A549 (cell line): Measurements from ENCODE around the gene DMBT1.

Experiments
- ESRRA ChIP-seq: fragments of 150-350 bp; IDR thresholded peaks from 2 replicates; pipeline ENCODE4 v1.6.1; 2014; ENCODE audit warnings: mild to moderate bottlenecking, low read length, borderline replicate concordance
- TF ChIP-seq, protein P1 (sequence below): fragments of 250-450 bp; sonication (Bioruptor Pico); IDR thresholded peaks from 2 replicates; pipeline ENCODE4 v1.5.0; 2020; ENCODE audit warnings: low read depth, mild to moderate bottlenecking, moderate library complexity

DNA sequence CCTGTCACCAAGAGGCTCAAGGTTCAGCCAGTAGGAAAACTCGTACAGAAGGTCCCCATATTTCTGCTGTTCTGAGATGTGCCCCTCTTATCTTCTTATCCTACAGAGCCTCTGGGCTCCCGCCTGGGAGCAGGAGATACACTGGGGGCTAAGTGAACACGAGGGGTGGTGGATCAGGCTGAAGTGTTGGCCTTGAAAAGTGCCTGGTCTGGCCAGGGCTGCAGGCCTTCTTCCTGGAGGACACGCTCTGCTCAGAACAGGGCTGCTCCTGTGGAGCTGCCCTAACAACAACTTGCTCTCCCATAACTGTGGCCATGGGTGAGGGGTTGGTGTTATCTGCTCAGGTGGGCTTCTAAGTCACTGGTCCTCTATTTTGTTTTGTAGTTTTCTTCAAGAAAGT lies 105.4 kb downstream of the DMBT1 start:
- TF ChIP-seq, protein P1, sequence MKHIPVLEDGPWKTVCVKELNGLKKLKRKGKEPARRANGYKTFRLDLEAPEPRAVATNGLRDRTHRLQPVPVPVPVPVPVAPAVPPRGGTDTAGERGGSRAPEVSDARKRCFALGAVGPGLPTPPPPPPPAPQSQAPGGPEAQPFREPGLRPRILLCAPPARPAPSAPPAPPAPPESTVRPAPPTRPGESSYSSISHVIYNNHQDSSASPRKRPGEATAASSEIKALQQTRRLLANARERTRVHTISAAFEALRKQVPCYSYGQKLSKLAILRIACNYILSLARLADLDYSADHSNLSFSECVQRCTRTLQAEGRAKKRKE (CRISPR knock-in tag), result no peak
- no peak for TF ChIP-seq ESRRA
